Liver (tissue), 9 donors: Measurements from ENCODE around the gene EDC4. TPM values are rescaled to one million over a fixed set of nuclear protein-coding genes. Genes with fewer than 3 reads are reported as not detected.

ENCODE experiments used
- DNase-seq: peaks from one replicate; pipeline ENCODE4 v3.0.0-alpha.2; 2017; ENCODE audit warnings: low spot score
- H3K27ac ChIP-seq, 2 donors: one replicate each; pipeline ENCODE4 v1.7.0; 2013; ENCODE audit warnings: inconsistent platforms in 2 of 2, low read length in 2 of 2, control low read depth in 1 of 2, low read depth in 1 of 2, mild to moderate bottlenecking in 1 of 2
- H3K27me3 ChIP-seq, 4 donors: one replicate each; pipeline versions ENCODE4 v1.6.1 to v1.7.0; 2013; ENCODE audit warnings: low read length in 3 of 4, inconsistent platforms in 1 of 4, mild to moderate bottlenecking in 1 of 4, moderate library complexity in 1 of 4; ENCODE audit not compliant: control insufficient read depth in 4 of 4, insufficient read depth in 4 of 4
- H3K36me3 ChIP-seq, 4 donors: one replicate each; pipeline versions ENCODE4 v1.6.1 to v1.7.0; 2013; ENCODE audit warnings: low read length in 3 of 4, mild to moderate bottlenecking in 3 of 4, low read depth in 1 of 4, moderate library complexity in 1 of 4; ENCODE audit not compliant: control insufficient read depth in 4 of 4, insufficient read depth in 3 of 4
- H3K4me1 ChIP-seq, 4 donors: one replicate each; pipeline versions ENCODE4 v1.6.1 to v1.7.0; 2013; ENCODE audit warnings: low read length in 3 of 4, mild to moderate bottlenecking in 3 of 4, moderate library complexity in 1 of 4; ENCODE audit not compliant: control insufficient read depth in 4 of 4, insufficient read depth in 4 of 4
- H3K4me3 ChIP-seq, 3 donors: one replicate each; pipeline versions ENCODE4 v1.6.1 to v1.7.0; 2013; ENCODE audit warnings: low read length in 3 of 3, control low read depth in 1 of 3, low read depth in 1 of 3, mild to moderate bottlenecking in 1 of 3
- H3K9ac ChIP-seq, 2 donors: one replicate each; pipeline ENCODE4 v1.7.0; 2013; ENCODE audit warnings: low read length in 2 of 2, mild to moderate bottlenecking in 2 of 2, moderate library complexity in 2 of 2, control low read depth in 1 of 2, low read depth in 1 of 2
- H3K9me3 ChIP-seq, 4 donors: one replicate each; pipeline versions ENCODE4 v1.6.1 to v1.7.0; 2013; ENCODE audit warnings: low read length in 3 of 4; ENCODE audit not compliant: control insufficient read depth in 4 of 4
- EGR1 ChIP-seq, 2 donors: IDR thresholded peaks; 2 replicates each; pipeline ENCODE4 v1.6.1; 2016 to 2018; ENCODE audit warnings: antibody characterized with exemption in 2 of 2, low read depth in 2 of 2
- FOXA1 ChIP-seq: IDR thresholded peaks from 2 replicates; pipeline ENCODE4 v1.6.1; 2016; ENCODE audit warnings: antibody characterized with exemption
- FOXA2 ChIP-seq: IDR thresholded peaks from 2 replicates; pipeline ENCODE4 v1.6.1; 2016; ENCODE audit warnings: antibody characterized with exemption
- GABPA ChIP-seq, 2 donors: IDR thresholded peaks in 1 of 2; conservative IDR thresholded peaks in 1 of 2; 2 replicates each; pipeline ENCODE4 v1.6.1; 2016; ENCODE audit warnings: antibody characterized with exemption in 2 of 2, mild to moderate bottlenecking in 1 of 2, moderate library complexity in 1 of 2
- HNF4A ChIP-seq, 2 donors: conservative IDR thresholded peaks; 2 replicates each; pipeline ENCODE4 v1.6.1; 2016; ENCODE audit warnings: antibody characterized with exemption in 2 of 2, mild to moderate bottlenecking in 2 of 2
- HNF4G ChIP-seq: IDR thresholded peaks from 2 replicates; pipeline ENCODE4 v1.6.1; 2016; ENCODE audit warnings: antibody characterized with exemption
- NR2F2 ChIP-seq: IDR thresholded peaks from 2 replicates; pipeline ENCODE4 v1.6.1; 2016; ENCODE audit warnings: antibody characterized with exemption
- RAD21 ChIP-seq, 2 donors: IDR thresholded peaks; 2 replicates each; pipeline ENCODE4 v1.6.1; 2016; ENCODE audit warnings: antibody characterized with exemption in 2 of 2, mild to moderate bottlenecking in 2 of 2
- RXRA ChIP-seq, 2 donors: IDR thresholded peaks; 2 replicates each; pipeline ENCODE4 v1.6.1; 2017 to 2018; ENCODE audit warnings: antibody characterized with exemption in 2 of 2, mild to moderate bottlenecking in 1 of 2
- SP1 ChIP-seq: IDR thresholded peaks from 2 replicates; pipeline ENCODE4 v1.6.1; 2018; ENCODE audit warnings: antibody characterized with exemption, mild to moderate bottlenecking
- TAF1 ChIP-seq: conservative IDR thresholded peaks from 2 replicates; pipeline ENCODE4 v1.6.1; 2016; ENCODE audit warnings: antibody characterized with exemption, mild to moderate bottlenecking
- YY1 ChIP-seq: IDR thresholded peaks from 2 replicates; pipeline ENCODE4 v1.6.1; 2016; ENCODE audit warnings: antibody characterized with exemption, mild to moderate bottlenecking
- WGBS: extraction: QIAGEN DNeasy Blood & Tissue Kit; methylation state at CpG from one replicate; pipeline ENCODE4 v1.1.7; 2013; 5-methylcytosine and 5-hydroxymethylcytosine counted together
- polyA plus RNA-seq, 2 donors: library from polyadenylated mRNA; stranded (reverse) in 1 of 2; unstranded in 1 of 2; fragments of 200-250 nt in 1 of 2; fragments of >200 nt in 1 of 2; fragmentation: Nextera tagmentation in 1 of 2; extraction: Ambion mirVana in 1 of 2; gene quantifications; one replicate each; pipeline versions ENCODE4 v1.2.1 to v1.2.3, GENCODE V29; 2013 to 2015
- total RNA-seq, 2 donors: library from RNA; depleted of rRNA; stranded (reverse); fragments of >200 nt; gene quantifications; one replicate each; pipeline ENCODE4 v1.2.3, GENCODE V29; 2014
- TF ChIP-seq, protein P1 (sequence below): fragments of 150-350 bp; IDR thresholded peaks from 2 replicates; pipeline ENCODE4 v1.5.1; 2017; ENCODE audit warnings: improper control_type of control experiment, low read depth, low read length; ENCODE audit not compliant: missing input control
- TF ChIP-seq, protein P2 (sequence below): IDR thresholded peaks from 2 replicates; pipeline ENCODE4 v1.6.1; 2016; ENCODE audit warnings: antibody characterized with exemption
- TF ChIP-seq, protein P3 (sequence below): IDR thresholded peaks from 2 replicates; pipeline ENCODE4 v1.6.1; 2016; ENCODE audit warnings: antibody characterized with exemption
- donor health status: healthy.
- donor health status: healthy.
- donor health status: healthy.
- donor health status: healthy.
- donor health status: healthy.

The EDC4 gene
- total and polyA plus RNA-seq, 4 donors, result 17.7 to 26.8 (median 21.6) TPM

DNA sequence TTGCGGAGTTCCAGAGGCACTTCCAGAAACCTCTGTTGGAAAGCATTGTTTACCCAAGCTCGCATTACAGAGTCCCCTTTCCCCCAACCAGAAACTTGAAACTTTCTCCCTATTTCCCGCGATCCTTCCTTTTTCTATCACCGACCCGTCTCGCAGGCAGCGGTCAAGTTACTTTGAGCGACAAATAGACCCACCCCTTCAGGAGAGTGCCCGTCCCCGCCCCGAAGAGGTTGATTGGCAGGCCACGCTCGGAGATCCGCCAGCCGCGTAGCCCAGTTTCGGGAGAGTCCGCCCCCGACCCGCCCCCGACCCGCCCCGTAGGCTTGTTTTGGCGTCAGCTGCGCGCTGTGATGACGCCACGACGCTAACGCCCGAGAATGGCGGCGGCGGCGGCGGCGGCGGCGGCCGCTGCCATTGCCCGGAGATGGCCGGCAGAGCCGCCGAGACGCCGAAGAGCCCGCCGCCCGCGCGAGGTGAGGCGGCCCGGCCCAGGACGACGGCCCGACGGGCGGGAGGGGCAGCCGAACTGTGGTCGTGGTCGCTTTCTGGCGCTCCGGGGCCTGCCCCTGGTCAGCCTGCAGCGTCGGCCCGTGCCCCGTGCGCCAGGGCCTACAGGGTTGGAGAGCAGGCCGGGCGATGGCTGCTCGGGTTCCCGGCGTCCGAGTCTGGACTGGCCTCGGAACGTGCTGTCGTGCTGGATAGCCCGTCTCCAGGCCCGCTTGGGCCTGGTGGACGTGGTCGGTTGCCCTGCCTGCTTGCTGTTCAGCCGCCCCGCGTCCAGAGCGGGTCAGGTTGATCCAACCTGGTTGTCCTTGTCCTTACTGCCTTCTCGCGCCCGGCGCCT lies 20.3 kb downstream of the EDC4 start, which contains the start of gene PSKH1:
PSKH1 (plus strand) TSS at position 356 of the 844 bp plus-strand sequence. CDS start 15,496 bp downstream, outside the sequence.
- WGBS, result under 1% methylated on average over 90 of the region's 90 CpGs
- peak; percentile 99 for DNase-seq
- Histone ChIP-seq H3K4me1 (peaks cover 7 to 19% (median 16%) of the 10 kb centered on the region in 4 donors), H3K9me3 (no peaks in the 10 kb centered on the region), H3K9ac (peak within 1 kb of the TSS; percentile 75 to 90), H3K36me3 (no peaks in the 10 kb centered on the region), H3K4me3 (peak within 1 kb of the TSS; percentile 85 to 93 (median 86)), H3K27me3 (no peaks in the 10 kb centered on the region), H3K27ac (peak within 1 kb of the TSS; percentile 91 to 93)
- no peak for TF ChIP-seq HNF4G
- peak; percentile 52 for TF ChIP-seq SP1
- TF ChIP-seq, protein P1, sequence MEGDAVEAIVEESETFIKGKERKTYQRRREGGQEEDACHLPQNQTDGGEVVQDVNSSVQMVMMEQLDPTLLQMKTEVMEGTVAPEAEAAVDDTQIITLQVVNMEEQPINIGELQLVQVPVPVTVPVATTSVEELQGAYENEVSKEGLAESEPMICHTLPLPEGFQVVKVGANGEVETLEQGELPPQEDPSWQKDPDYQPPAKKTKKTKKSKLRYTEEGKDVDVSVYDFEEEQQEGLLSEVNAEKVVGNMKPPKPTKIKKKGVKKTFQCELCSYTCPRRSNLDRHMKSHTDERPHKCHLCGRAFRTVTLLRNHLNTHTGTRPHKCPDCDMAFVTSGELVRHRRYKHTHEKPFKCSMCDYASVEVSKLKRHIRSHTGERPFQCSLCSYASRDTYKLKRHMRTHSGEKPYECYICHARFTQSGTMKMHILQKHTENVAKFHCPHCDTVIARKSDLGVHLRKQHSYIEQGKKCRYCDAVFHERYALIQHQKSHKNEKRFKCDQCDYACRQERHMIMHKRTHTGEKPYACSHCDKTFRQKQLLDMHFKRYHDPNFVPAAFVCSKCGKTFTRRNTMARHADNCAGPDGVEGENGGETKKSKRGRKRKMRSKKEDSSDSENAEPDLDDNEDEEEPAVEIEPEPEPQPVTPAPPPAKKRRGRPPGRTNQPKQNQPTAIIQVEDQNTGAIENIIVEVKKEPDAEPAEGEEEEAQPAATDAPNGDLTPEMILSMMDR, result no peak
- TF ChIP-seq FOXA1, result no peak
- TF ChIP-seq YY1, result peak; percentile 95
- TF ChIP-seq EGR1 (IDR thresholded peaks at IDR 0.05; ENCODE audit: low read depth in 2 of 2), result peak in 1 of 2 donors; percentile 27
- TF ChIP-seq GABPA (IDR thresholded peaks at IDR 0.05 in 1 of 2, conservative IDR thresholded peaks at IDR 0.05 in 1 of 2), result peak in 1 of 2 donors; percentile 36
- TF ChIP-seq, protein P2, sequence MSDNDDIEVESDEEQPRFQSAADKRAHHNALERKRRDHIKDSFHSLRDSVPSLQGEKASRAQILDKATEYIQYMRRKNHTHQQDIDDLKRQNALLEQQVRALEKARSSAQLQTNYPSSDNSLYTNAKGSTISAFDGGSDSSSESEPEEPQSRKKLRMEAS, result no peak
- no peak for TF ChIP-seq TAF1
- no peak for TF ChIP-seq NR2F2
- peak; percentile 9 to 45 for TF ChIP-seq RAD21 (IDR thresholded peaks at IDR 0.05)
- TF ChIP-seq, protein P3, sequence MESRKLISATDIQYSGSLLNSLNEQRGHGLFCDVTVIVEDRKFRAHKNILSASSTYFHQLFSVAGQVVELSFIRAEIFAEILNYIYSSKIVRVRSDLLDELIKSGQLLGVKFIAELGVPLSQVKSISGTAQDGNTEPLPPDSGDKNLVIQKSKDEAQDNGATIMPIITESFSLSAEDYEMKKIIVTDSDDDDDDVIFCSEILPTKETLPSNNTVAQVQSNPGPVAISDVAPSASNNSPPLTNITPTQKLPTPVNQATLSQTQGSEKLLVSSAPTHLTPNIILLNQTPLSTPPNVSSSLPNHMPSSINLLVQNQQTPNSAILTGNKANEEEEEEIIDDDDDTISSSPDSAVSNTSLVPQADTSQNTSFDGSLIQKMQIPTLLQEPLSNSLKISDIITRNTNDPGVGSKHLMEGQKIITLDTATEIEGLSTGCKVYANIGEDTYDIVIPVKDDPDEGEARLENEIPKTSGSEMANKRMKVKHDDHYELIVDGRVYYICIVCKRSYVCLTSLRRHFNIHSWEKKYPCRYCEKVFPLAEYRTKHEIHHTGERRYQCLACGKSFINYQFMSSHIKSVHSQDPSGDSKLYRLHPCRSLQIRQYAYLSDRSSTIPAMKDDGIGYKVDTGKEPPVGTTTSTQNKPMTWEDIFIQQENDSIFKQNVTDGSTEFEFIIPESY, result peak; percentile 43
- peak in 1 of 2 donors; percentile 36 for TF ChIP-seq HNF4A (conservative IDR thresholded peaks at IDR 0.05)
- TF ChIP-seq FOXA2, result no peak
- TF ChIP-seq RXRA (IDR thresholded peaks at IDR 0.05), result no peak

DNA sequence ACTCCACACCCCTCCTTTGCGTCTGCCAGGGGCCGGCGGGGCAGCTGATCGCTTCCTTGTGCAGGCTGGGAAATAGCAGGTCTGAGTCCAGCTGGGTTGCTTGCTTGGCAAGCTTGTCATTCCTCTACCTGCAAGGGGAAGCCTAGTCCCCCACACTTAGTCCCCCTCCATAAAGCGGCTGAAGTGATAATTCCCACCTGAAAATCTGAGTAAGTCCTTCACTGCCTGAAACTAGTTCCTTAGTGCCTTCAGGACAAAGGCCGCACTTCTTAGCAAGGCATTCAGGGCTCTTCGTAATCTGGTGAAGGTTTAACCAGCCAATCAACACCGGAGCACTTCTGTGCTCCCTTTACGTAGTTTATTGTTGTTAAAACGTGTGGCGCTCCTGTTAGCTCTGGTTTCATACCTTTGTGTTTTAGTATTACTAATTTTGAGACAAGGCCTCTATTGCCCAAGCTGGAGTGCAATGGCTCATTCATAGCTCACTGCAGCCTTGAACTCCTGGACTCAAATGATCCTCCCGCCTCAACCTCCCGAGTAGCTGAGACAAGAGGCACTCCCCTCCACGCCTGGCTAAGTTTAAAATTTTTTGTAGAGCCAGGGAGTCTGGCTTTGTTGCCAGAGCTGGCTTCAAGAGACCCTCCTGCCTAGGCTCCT lies 21.0 kb downstream of the EDC4 start:
- no peak for TF ChIP-seq RAD21 (IDR thresholded peaks at IDR 0.05)
- TF ChIP-seq FOXA2, result no peak
- no peak for TF ChIP-seq EGR1 (IDR thresholded peaks at IDR 0.05; ENCODE audit: low read depth in 2 of 2)
- TF ChIP-seq HNF4A (conservative IDR thresholded peaks at IDR 0.05), result no peak
- no peaks in the 10 kb centered on the region for H3K36me3 ChIP-seq
- no peaks in the 10 kb centered on the region for H3K9me3 ChIP-seq
- 13% methylated on average over 14 of the region's 14 CpGs for WGBS
- H3K4me1 ChIP-seq, result peaks cover 7 to 19% (median 16%) of the 10 kb centered on the region in 4 donors
- no peak for DNase-seq
- H3K27me3 ChIP-seq, result no peaks in the 10 kb centered on the region
- H3K4me3 ChIP-seq, result peak overlapping the region; percentile 85 to 93 (median 86)
- H3K27ac ChIP-seq, result peak overlapping the region; percentile 91 to 93
- H3K9ac ChIP-seq, result peak overlapping the region; percentile 75 to 90
